Keratinocyte (primary cell): ENCODE results near the gene INSYN2A. TPM values are rescaled to one million over a fixed set of nuclear protein-coding genes. Genes with fewer than 3 reads are reported as not detected.

Source experiments
- DNase-seq: peaks from one replicate; pipeline ENCODE4 v3.0.0-alpha.2; 2011; ENCODE audit warnings: low read depth, missing footprints, low spot score
- FAIRE-seq: peaks from 2 replicates; lab custom pipeline; 2011; peaks lifted over from hg19 to GRCh38; lab: Jason Lieb, UNC
- H2AFZ ChIP-seq: 2 replicates; pipeline ENCODE4 v1.6.0; 2012; ENCODE audit warnings: low read length, control low read depth, inconsistent platforms; ENCODE audit not compliant: control insufficient read depth
- H3K27ac ChIP-seq: 2 replicates; pipeline ENCODE4 v1.5.1; 2011; ENCODE audit warnings: low read length; ENCODE audit not compliant: control insufficient read depth, insufficient read depth
- H3K27me3 ChIP-seq: 3 replicates; pipeline ENCODE4 v1.6.0; 2011; ENCODE audit warnings: low read length; ENCODE audit not compliant: control insufficient read depth, insufficient read depth; ENCODE audit errors: extremely low read depth
- H3K36me3 ChIP-seq, 2 experiments: 2 replicates in 1 of 2; 3 replicates in 1 of 2; pipeline ENCODE4 v1.5.1; 2011; ENCODE audit warnings: low read length in 2 of 2, mild to moderate bottlenecking in 1 of 2; ENCODE audit not compliant: control insufficient read depth in 2 of 2, insufficient read depth in 2 of 2; ENCODE audit errors: extremely low read depth in 1 of 2
- H3K4me1 ChIP-seq: 3 replicates; pipeline ENCODE4 v1.5.1; 2011; ENCODE audit warnings: low read length; ENCODE audit not compliant: control insufficient read depth, insufficient read depth; ENCODE audit errors: extremely low read depth
- H3K4me2 ChIP-seq: 3 replicates; pipeline ENCODE4 v1.6.0; 2011; ENCODE audit warnings: low read depth, low read length; ENCODE audit not compliant: control insufficient read depth, insufficient read depth; ENCODE audit errors: extremely low read depth
- H3K4me3 ChIP-seq, 3 experiments: fragments of 200-600 bp in 1 of 3; sonication (generic) in 1 of 3; 2 replicates in 2 of 3; 3 replicates in 1 of 3; pipeline ENCODE4 v1.5.1; 2011 to 2016; ENCODE audit warnings: low read length in 3 of 3, mild to moderate bottlenecking in 3 of 3, control low read depth in 2 of 3, inconsistent platforms in 1 of 3, low read depth in 1 of 3, mixed read lengths in 1 of 3, mixed run types in 1 of 3, moderate library complexity in 1 of 3; ENCODE audit not compliant: control insufficient read depth in 2 of 3, insufficient read depth in 2 of 3; ENCODE audit errors: extremely low read depth in 1 of 3
- H3K79me2 ChIP-seq: 2 replicates; pipeline ENCODE4 v1.6.0; 2012; ENCODE audit warnings: low read length; ENCODE audit not compliant: control insufficient read depth, insufficient read depth
- H3K9ac ChIP-seq: 3 replicates; pipeline ENCODE4 v1.6.0; 2011; ENCODE audit warnings: low read length; ENCODE audit not compliant: control insufficient read depth, insufficient read depth; ENCODE audit errors: extremely low read depth
- H3K9me1 ChIP-seq: 3 replicates; pipeline ENCODE4 v1.6.0; 2011; ENCODE audit warnings: low read length; ENCODE audit not compliant: control insufficient read depth, insufficient read depth; ENCODE audit errors: extremely low read depth
- H3K9me3 ChIP-seq: 2 replicates; pipeline ENCODE4 v1.5.1; 2012; ENCODE audit warnings: low read depth, low read length; ENCODE audit not compliant: control insufficient read depth
- H4K20me1 ChIP-seq: 3 replicates; pipeline ENCODE4 v1.6.0; 2011; ENCODE audit warnings: low read length; ENCODE audit not compliant: control insufficient read depth, insufficient read depth; ENCODE audit errors: extremely low read depth
- CTCF ChIP-seq, 3 experiments: IDR thresholded peaks in 1 of 3; conservative IDR thresholded peaks in 1 of 3; optimal IDR thresholded peaks in 1 of 3; 2 replicates in 2 of 3; 3 replicates in 1 of 3; pipeline versions ENCODE3 to v1.5.1; 2011; ENCODE audit warnings: low read length in 3 of 3, mild to moderate bottlenecking in 3 of 3, moderate library complexity in 2 of 3, control low read depth in 1 of 3, inconsistent platforms in 1 of 3; ENCODE audit not compliant: insufficient read depth in 2 of 3; ENCODE audit errors: extremely low read depth in 1 of 3
- EZH2 ChIP-seq: IDR thresholded peaks from one replicate; pipeline ENCODE4 v1.6.1; 2012; ENCODE audit warnings: inconsistent platforms, mild to moderate bottlenecking, low read length, moderate library complexity
- dilution Hi-C: fragments of 300-500 bp; cut with MboI; formaldehyde crosslinking; loops from one replicate; pipeline ENCODE4 v1.7.0; 2020; ENCODE audit warnings: low sequenced_read_pairs; ENCODE audit not compliant: extremely low pct_ligation_motif_present
- polyA plus RNA-seq, 5 experiments: library from polyadenylated mRNA; depleted of rRNA in 3 of 5; stranded (reverse) in 3 of 5; stranded (forward) in 1 of 5; unstranded in 1 of 5; fragments of >200 nt; gene quantifications; 1 replicate in 1 of 5; 2 replicates in 3 of 5; 3 replicates in 1 of 5; pipeline versions ENCODE4 v1.2.1 to v1.2.3, GENCODE V29; 2011 to 2012; ENCODE audit warnings: missing spikeins in 2 of 5, low read depth in 1 of 5, low replicate concordance in 1 of 5

The INSYN2A gene
- polyA plus RNA-seq, 1 donor (not counting 4 experiments of a cell fraction or from before 2014, with no cell fraction given), result not detected

- Histone ChIP-seq H2AFZ (no peak overlapping the region), H3K4me2 (no peak overlapping the region), H3K4me3 (no peak overlapping the region), H3K9me3 (no peaks in the 10 kb centered on the region), H3K9ac (no peak overlapping the region), H3K27ac (no peak overlapping the region), H3K9me1 (no peaks in the 10 kb centered on the region), H3K36me3 (no peaks in the 10 kb centered on the region), H3K4me1 (no peaks in the 10 kb centered on the region), H4K20me1 (peaks cover 3% of the 10 kb centered on the region), H3K79me2 (no peaks in the 10 kb centered on the region), H3K27me3 (no peaks in the 10 kb centered on the region)
- dilution Hi-C loops, result no loop called here
- DNase-seq (no peak), FAIRE-seq (no peak)
- TF ChIP-seq CTCF (optimal IDR thresholded peaks at IDR 0.05 in 1 of 3, IDR thresholded peaks at IDR 0.05 in 1 of 3, conservative IDR thresholded peaks at IDR 0.05 in 1 of 3; ENCODE audit: extremely low read depth in 1 of 3, insufficient read depth in 2 of 3, low read length in 3 of 3) (no peak), EZH2 (no peak)
Observed at GRCh38 chr10:127174866-127175265, 21.5 kb downstream of the INSYN2A start.

DNA sequence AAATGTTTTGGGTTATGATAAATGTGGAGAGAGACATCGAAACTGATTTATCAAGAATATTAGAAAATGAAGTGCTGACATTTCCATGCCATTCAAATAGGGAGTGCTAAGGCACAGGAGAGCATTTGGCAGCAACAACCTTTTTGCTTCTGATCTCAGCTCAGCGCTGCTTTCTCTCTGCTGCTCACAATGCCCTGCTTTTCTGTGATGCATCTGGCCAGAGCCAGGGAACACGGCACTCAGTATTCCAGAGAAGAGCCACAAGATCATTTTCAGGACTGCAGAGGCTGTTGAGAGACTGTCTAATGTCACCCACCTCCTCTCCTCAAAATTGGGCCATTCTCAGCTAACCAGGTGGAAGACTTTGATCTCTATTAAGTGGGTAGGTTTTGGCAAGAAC lies 28.1 kb downstream of the INSYN2A start:
- Histone ChIP-seq H3K9me3 (no peaks in the 10 kb centered on the region), H4K20me1 (peaks cover 5% of the 10 kb centered on the region), H3K79me2 (no peaks in the 10 kb centered on the region), H3K27ac (no peak overlapping the region), H3K4me3 (no peak overlapping the region), H3K27me3 (no peaks in the 10 kb centered on the region), H3K4me2 (no peak overlapping the region), H2AFZ (no peak overlapping the region), H3K4me1 (peaks cover 7% of the 10 kb centered on the region), H3K9me1 (no peaks in the 10 kb centered on the region), H3K9ac (no peak overlapping the region), H3K36me3 (no peaks in the 10 kb centered on the region)
- no peak for FAIRE-seq
- TF ChIP-seq CTCF (optimal IDR thresholded peaks at IDR 0.05 in 1 of 3, IDR thresholded peaks at IDR 0.05 in 1 of 3, conservative IDR thresholded peaks at IDR 0.05 in 1 of 3; ENCODE audit: extremely low read depth in 1 of 3, insufficient read depth in 2 of 3, low read length in 3 of 3) (no peak), EZH2 (no peak)
- dilution Hi-C loops, result no loop called here
- DNase-seq, result no peak
